HepG2 (cell line): Measurements from ENCODE around the gene SOWAHD. TPM values are rescaled to one million over a fixed set of nuclear protein-coding genes. Genes with fewer than 3 reads are reported as not detected.

Experiments
- KDM5A ChIP-seq: fragments of 200-600 bp; sonication (generic); IDR thresholded peaks from 2 replicates; pipeline ENCODE4 v1.7.0; 2018; ENCODE audit warnings: antibody characterized with exemption, mild to moderate bottlenecking, low read length, borderline replicate concordance
- MAZ ChIP-seq, 2 experiments: sonication (generic) in 1 of 2; formaldehyde crosslinking in 1 of 2; IDR thresholded peaks; 2 replicates each; pipeline versions ENCODE4 v1.5.0 to v1.6.1; 2012 to 2020; ENCODE audit warnings: low read depth in 2 of 2, mild to moderate bottlenecking in 2 of 2, borderline replicate concordance in 1 of 2, improper control_type of control experiment in 1 of 2, low read length in 1 of 2, missing genetic modification reagents in 1 of 2, moderate library complexity in 1 of 2
- SMYD3 ChIP-seq: sonication (generic); formaldehyde crosslinking; IDR thresholded peaks from 2 replicates; pipeline ENCODE4 v1.8.1; 2023; ENCODE audit warnings: mild to moderate bottlenecking, missing genetic modification reagents
- ZBTB44 ChIP-seq: sonication (generic); formaldehyde crosslinking; IDR thresholded peaks from 2 replicates; pipeline ENCODE4 v1.4.0; 2020; ENCODE audit warnings: missing genetic modification reagents
- ZKSCAN5 ChIP-seq: sonication (generic); formaldehyde crosslinking; IDR thresholded peaks from 2 replicates; pipeline ENCODE4 v1.5.1; 2020; ENCODE audit warnings: mild to moderate bottlenecking, missing genetic modification reagents
- ZNF263 ChIP-seq: sonication (generic); formaldehyde crosslinking; IDR thresholded peaks from 2 replicates; pipeline ENCODE4 v1.4.0; 2020; ENCODE audit warnings: missing genetic modification reagents
- ZNF510 ChIP-seq: sonication (generic); formaldehyde crosslinking; IDR thresholded peaks from 2 replicates; pipeline ENCODE4 v1.4.0; 2020; ENCODE audit warnings: low read depth, mild to moderate bottlenecking, missing genetic modification reagents
- ZNF777 ChIP-seq: sonication (generic); formaldehyde crosslinking; IDR thresholded peaks from 2 replicates; pipeline ENCODE4 v1.4.0; 2020; ENCODE audit warnings: missing genetic modification reagents
- polyA plus RNA-seq, 8 experiments: library from polyadenylated mRNA; depleted of rRNA in 3 of 8; stranded (reverse) in 7 of 8; unstranded in 1 of 8; fragments of >200 nt; fragmentation: Illumina TruSeq in 4 of 8; extraction: Trizol in 4 of 8; gene quantifications; 2 replicates each; pipeline versions ENCODE4 v1.2.1 to v1.2.3, GENCODE V29; 2011 to 2016; ENCODE audit warnings: low read depth in 4 of 8, missing spikeins in 1 of 8, mixed read lengths in 1 of 8; ENCODE audit not compliant: insufficient read depth in 1 of 8
- total RNA-seq, 5 experiments: library from RNA; depleted of rRNA; stranded (reverse); fragments of >200 nt; fragmentation: Illumina TruSeq; extraction: Trizol; gene quantifications; 2 replicates each; pipeline ENCODE4 v1.2.3, GENCODE V29; 2016; ENCODE audit warnings: low read depth in 1 of 5
- TF ChIP-seq, protein P1 (sequence below), 2 experiments: sonication (generic) in 1 of 2; formaldehyde crosslinking in 1 of 2; IDR thresholded peaks; 2 replicates each; pipeline versions ENCODE4 v1.4.0 to v1.6.1; 2018 to 2020; ENCODE audit warnings: missing genetic modification reagents in 2 of 2, borderline replicate concordance in 1 of 2, low read depth in 1 of 2, mild to moderate bottlenecking in 1 of 2, missing biosample characterization in 1 of 2
- TF ChIP-seq, protein P2 (sequence below): sonication (generic); formaldehyde crosslinking; IDR thresholded peaks from 2 replicates; pipeline ENCODE4 v1.8.1; 2023; ENCODE audit warnings: mild to moderate bottlenecking, missing genetic modification reagents, borderline replicate concordance
- TF ChIP-seq, protein P3 (sequence below): sonication (generic); formaldehyde crosslinking; IDR thresholded peaks from 2 replicates; pipeline ENCODE4 v1.5.1; 2020; ENCODE audit warnings: mild to moderate bottlenecking, missing genetic modification reagents, borderline replicate concordance

Gene SOWAHD
- total and polyA plus RNA-seq, 2 of the 13 experiments (the other 11 are each of a cell fraction or from before 2014, with no cell fraction given) = 1.0 to 1.3 TPM

DNA sequence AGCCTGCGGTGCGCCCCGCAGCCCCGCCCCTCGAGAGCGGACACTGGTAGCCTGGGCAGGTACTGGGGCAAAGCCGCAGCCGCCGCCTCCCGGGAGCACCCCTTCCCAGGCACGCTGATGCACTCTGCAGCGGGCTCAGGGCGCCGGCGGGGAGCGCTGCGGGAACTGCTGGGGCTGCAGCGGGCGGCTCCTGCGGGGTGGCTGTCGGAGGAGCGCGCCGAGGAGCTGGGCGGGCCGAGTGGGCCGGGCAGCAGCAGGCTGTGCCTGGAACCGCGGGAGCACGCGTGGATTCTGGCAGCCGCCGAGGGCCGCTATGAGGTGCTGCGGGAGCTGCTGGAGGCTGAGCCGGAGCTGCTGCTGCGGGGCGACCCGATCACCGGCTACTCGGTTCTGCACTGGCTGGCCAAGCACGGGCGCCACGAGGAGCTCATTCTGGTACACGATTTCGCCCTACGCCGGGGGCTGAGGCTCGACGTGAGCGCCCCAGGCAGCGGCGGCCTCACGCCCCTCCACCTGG, 401 bp downstream of the SOWAHD start (continued):
- TF ChIP-seq MAZ (IDR thresholded peaks at IDR 0.05; ENCODE audit: borderline replicate concordance, low read depth, low read length) (no peak), MAZ (CRISPR knock-in tag; IDR thresholded peaks at IDR 0.05; ENCODE audit: low read depth) (0 out of 2 replicates have a peak, but pooled peaks have one; percentile 5), ZNF263 (CRISPR knock-in tag) (peak; percentile 64), ZKSCAN5 (CRISPR knock-in tag) (no peak), SMYD3 (CRISPR knock-in tag) (no peak), ZNF510 (CRISPR knock-in tag) (no peak), ZNF777 (CRISPR knock-in tag) (peak; percentile 85), KDM5A (no peak), ZBTB44 (no peak)
- TF ChIP-seq, protein P1, sequence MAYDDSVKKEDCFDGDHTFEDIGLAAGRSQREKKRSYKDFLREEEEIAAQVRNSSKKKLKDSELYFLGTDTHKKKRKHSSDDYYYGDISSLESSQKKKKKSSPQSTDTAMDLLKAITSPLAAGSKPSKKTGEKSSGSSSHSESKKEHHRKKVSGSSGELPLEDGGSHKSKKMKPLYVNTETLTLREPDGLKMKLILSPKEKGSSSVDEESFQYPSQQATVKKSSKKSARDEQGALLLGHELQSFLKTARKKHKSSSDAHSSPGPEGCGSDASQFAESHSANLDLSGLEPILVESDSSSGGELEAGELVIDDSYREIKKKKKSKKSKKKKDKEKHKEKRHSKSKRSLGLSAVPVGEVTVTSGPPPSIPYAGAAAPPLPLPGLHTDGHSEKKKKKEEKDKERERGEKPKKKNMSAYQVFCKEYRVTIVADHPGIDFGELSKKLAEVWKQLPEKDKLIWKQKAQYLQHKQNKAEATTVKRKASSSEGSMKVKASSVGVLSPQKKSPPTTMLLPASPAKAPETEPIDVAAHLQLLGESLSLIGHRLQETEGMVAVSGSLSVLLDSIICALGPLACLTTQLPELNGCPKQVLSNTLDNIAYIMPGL (CRISPR knock-in tag; IDR thresholded peaks at IDR 0.05; ENCODE audit: borderline replicate concordance in 1 of 2, low read depth in 1 of 2) = peak in 1 of 2 experiments; percentile 16; a peak in 1 of 4 replicates
- TF ChIP-seq, protein P2, sequence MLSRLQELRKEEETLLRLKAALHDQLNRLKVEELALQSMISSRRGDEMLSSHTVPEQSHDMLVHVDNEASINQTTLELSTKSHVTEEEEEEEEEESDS = no peak
- TF ChIP-seq, protein P3, sequence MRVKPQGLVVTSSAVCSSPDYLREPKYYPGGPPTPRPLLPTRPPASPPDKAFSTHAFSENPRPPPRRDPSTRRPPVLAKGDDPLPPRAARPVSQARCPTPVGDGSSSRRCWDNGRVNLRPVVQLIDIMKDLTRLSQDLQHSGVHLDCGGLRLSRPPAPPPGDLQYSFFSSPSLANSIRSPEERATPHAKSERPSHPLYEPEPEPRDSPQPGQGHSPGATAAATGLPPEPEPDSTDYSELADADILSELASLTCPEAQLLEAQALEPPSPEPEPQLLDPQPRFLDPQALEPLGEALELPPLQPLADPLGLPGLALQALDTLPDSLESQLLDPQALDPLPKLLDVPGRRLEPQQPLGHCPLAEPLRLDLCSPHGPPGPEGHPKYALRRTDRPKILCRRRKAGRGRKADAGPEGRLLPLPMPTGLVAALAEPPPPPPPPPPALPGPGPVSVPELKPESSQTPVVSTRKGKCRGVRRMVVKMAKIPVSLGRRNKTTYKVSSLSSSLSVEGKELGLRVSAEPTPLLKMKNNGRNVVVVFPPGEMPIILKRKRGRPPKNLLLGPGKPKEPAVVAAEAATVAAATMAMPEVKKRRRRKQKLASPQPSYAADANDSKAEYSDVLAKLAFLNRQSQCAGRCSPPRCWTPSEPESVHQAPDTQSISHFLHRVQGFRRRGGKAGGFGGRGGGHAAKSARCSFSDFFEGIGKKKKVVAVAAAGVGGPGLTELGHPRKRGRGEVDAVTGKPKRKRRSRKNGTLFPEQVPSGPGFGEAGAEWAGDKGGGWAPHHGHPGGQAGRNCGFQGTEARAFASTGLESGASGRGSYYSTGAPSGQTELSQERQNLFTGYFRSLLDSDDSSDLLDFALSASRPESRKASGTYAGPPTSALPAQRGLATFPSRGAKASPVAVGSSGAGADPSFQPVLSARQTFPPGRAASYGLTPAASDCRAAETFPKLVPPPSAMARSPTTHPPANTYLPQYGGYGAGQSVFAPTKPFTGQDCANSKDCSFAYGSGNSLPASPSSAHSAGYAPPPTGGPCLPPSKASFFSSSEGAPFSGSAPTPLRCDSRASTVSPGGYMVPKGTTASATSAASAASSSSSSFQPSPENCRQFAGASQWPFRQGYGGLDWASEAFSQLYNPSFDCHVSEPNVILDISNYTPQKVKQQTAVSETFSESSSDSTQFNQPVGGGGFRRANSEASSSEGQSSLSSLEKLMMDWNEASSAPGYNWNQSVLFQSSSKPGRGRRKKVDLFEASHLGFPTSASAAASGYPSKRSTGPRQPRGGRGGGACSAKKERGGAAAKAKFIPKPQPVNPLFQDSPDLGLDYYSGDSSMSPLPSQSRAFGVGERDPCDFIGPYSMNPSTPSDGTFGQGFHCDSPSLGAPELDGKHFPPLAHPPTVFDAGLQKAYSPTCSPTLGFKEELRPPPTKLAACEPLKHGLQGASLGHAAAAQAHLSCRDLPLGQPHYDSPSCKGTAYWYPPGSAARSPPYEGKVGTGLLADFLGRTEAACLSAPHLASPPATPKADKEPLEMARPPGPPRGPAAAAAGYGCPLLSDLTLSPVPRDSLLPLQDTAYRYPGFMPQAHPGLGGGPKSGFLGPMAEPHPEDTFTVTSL = 0 out of 2 replicates have a peak, but pooled peaks have one; percentile 1
- TF ChIP-seq, all 625 proteins: peak for 11
